K562 (cell line): ENCODE data around the gene ZFAND3. TPM values are rescaled to one million over a fixed set of nuclear protein-coding genes. Genes with fewer than 3 reads are reported as not detected.

Source experiments
- ATAC-seq: fragments of 200-7000 bp; cut with Tn5 transposase; 3 replicates; pipeline ENCODE4 v1.9.1; 2020; ENCODE audit warnings: moderate library complexity
- BruUV-seq: library from RNA; stranded (reverse); fragments of 400-500 nt; replicated peaks from 2 replicates; lab custom pipeline; 2021; lab: Mats Ljungman, UMichigan
- CTCF ChIA-PET: fragments of 300-600 bp; formaldehyde crosslinking; extraction: SDS; loops from one replicate; lab custom pipeline; 2021; ENCODE audit warnings: low intra/inter-chr PET ratio; lab: Yijun Ruan, JAX
- POLR2A ChIA-PET: fragments of 300-600, 350-650 bp; sonication (Branson Sonifier 250); formaldehyde crosslinking; extraction: SDS; loops from one replicate; lab custom pipeline; 2021; ENCODE audit warnings: antibody characterized with exemption, inconsistent platforms; lab: Yijun Ruan, JAX
- DNase-seq, 4 experiments: peaks; one replicate each; pipeline versions ENCODE4 v3.0.0 to v3.0.0-alpha.2; 2011 to 2018; ENCODE audit warnings: low spot score in 3 of 4, mixed read lengths in 3 of 4; ENCODE audit errors: extremely low read depth in 1 of 4
- FAIRE-seq: peaks from 2 replicates; lab custom pipeline; 2011; peaks lifted over from hg19 to GRCh38; lab: Jason Lieb, UNC
- H2AFZ ChIP-seq: 2 replicates; pipeline ENCODE4 v1.6.0; 2011; ENCODE audit warnings: low read depth, low read length, control low read depth, inconsistent platforms
- H3K27ac ChIP-seq: fragments of 200-600 bp; 3 replicates; pipeline ENCODE4 v1.8.0; 2011; ENCODE audit warnings: low read depth, mild to moderate bottlenecking, control low read depth, inconsistent platforms, low read length, moderate library complexity, mixed read lengths; ENCODE audit errors: extremely low read depth
- H3K27me3 ChIP-seq, 2 experiments: fragments of 300-600 bp in 1 of 2; 2 replicates in 1 of 2; 3 replicates in 1 of 2; pipeline versions ENCODE4 v1.6.0 to v1.8.0; 2011; ENCODE audit warnings: inconsistent platforms in 2 of 2, low read length in 2 of 2, mild to moderate bottlenecking in 1 of 2, mixed read lengths in 1 of 2, moderate library complexity in 1 of 2; ENCODE audit not compliant: control insufficient read depth in 2 of 2, insufficient read depth in 2 of 2
- H3K36me3 ChIP-seq: fragments of 300-600 bp; 3 replicates; pipeline ENCODE4 v1.8.0; 2011; ENCODE audit warnings: mild to moderate bottlenecking, low read length, inconsistent platforms; ENCODE audit not compliant: control insufficient read depth, insufficient read depth
- H3K4me1 ChIP-seq, 2 experiments: fragments of 200-600 bp in 1 of 2; replicated peaks in 1 of 2; 2 replicates in 1 of 2; 3 replicates in 1 of 2; pipeline versions ENCODE4 v1.5.1 to v1.8.0; 2011; ENCODE audit warnings: inconsistent platforms in 2 of 2, low read length in 2 of 2, mild to moderate bottlenecking in 1 of 2, mixed read lengths in 1 of 2, moderate library complexity in 1 of 2; ENCODE audit not compliant: control insufficient read depth in 2 of 2, insufficient read depth in 2 of 2
- H3K4me2 ChIP-seq: 2 replicates; pipeline ENCODE4 v1.6.1; 2011; ENCODE audit warnings: low read length, control low read depth, inconsistent platforms, mixed read lengths; ENCODE audit not compliant: insufficient read depth
- H3K4me3 ChIP-seq: fragments of 200-600 bp; sonication (generic), shearing (Covaris generic); 2 replicates; pipeline ENCODE4 v1.5.1; 2016; ENCODE audit warnings: control low read depth, inconsistent platforms
- H3K79me2 ChIP-seq: fragments of 200-600 bp; 3 replicates; pipeline ENCODE4 v1.8.0; 2011; ENCODE audit warnings: low read length, inconsistent platforms; ENCODE audit not compliant: control insufficient read depth, insufficient read depth
- H3K9ac ChIP-seq, 2 experiments: 2 replicates each; pipeline versions ENCODE4 v1.6.0 to v1.6.1; 2011; ENCODE audit warnings: low read depth in 2 of 2, low read length in 2 of 2, control low read depth in 1 of 2, inconsistent platforms in 1 of 2, mild to moderate bottlenecking in 1 of 2, mixed read lengths in 1 of 2; ENCODE audit not compliant: insufficient read depth in 1 of 2
- H3K9me1 ChIP-seq: one replicate; pipeline ENCODE4 v1.6.0; 2011; ENCODE audit warnings: inconsistent platforms, mild to moderate bottlenecking, low read length, moderate library complexity; ENCODE audit not compliant: control insufficient read depth, insufficient read depth
- H3K9me3 ChIP-seq: replicated peaks from 2 replicates; pipeline ENCODE4 v1.5.1; 2011; ENCODE audit warnings: low read depth, low read length, inconsistent platforms; ENCODE audit not compliant: control insufficient read depth, insufficient read depth
- H4K20me1 ChIP-seq: replicated peaks from 2 replicates; pipeline ENCODE4 v1.6.1; 2011; ENCODE audit warnings: low read length, inconsistent platforms, mixed read lengths; ENCODE audit not compliant: control insufficient read depth, insufficient read depth
- CUX1 ChIP-seq: fragments of 200-800 bp; sonication (Bioruptor generic); IDR thresholded peaks from 2 replicates; pipeline ENCODE4 v1.6.1; 2016; ENCODE audit warnings: missing genetic modification characterization, missing compliant biosample characterization
- DMBX1 ChIP-seq: fragments of 250-450 bp; sonication (Bioruptor Pico); IDR thresholded peaks from 2 replicates; pipeline ENCODE4 v1.8.0; 2022; ENCODE audit warnings: inconsistent platforms, mild to moderate bottlenecking, moderate library complexity, borderline replicate concordance
- SP2 ChIP-seq: IDR thresholded peaks from 2 replicates; pipeline ENCODE4 v1.6.1; 2011; ENCODE audit warnings: mild to moderate bottlenecking, low read depth, low read length, moderate library complexity; ENCODE audit not compliant: poor library complexity, severe bottlenecking; ENCODE audit errors: extremely low read depth
- ZNF134 ChIP-seq: fragments of 250-450 bp; sonication (Bioruptor Pico); conservative IDR thresholded peaks from 2 replicates; pipeline ENCODE4 v1.4.0; 2020
- ZNF407 ChIP-seq: fragments of 450-650 bp; IDR thresholded peaks from 2 replicates; pipeline ENCODE4 v1.6.1; 2016; ENCODE audit warnings: low read depth
- WGBS: fragments of 100-300 bp; shearing (Covaris generic); methylation state at CpG from one replicate; pipeline ENCODE4 v1.1.6; 2016; ENCODE audit warnings: low coverage, mixed read lengths; ENCODE audit not compliant: insufficient coverage; ENCODE audit errors: missing lambda C conversion rate; 5-methylcytosine and 5-hydroxymethylcytosine counted together
- in situ Hi-C: fragments of 300-500 bp; cut with MboI; formaldehyde crosslinking; loops from 4 replicates; pipeline ENCODE4 v1.15.0; 2018; ENCODE audit warnings: inconsistent platforms, mixed read lengths
- intact Hi-C: fragments of 100-400 bp; cut with micrococcal nuclease; formaldehyde crosslinking; loops from 2 replicates; pipeline ENCODE4 v1.14.2; 2022
- polyA plus RNA-seq, 8 experiments: library from polyadenylated mRNA; depleted of rRNA in 4 of 8; stranded (reverse) in 5 of 8; unstranded in 3 of 8; fragments of >200 nt; fragmentation: Nextera tagmentation in 2 of 8; fragmentation: Illumina TruSeq in 1 of 8; extraction: Ambion mirVana in 2 of 8; extraction: Trizol in 1 of 8; gene quantifications; 2 replicates each; pipeline versions ENCODE4 v1.2.1 to v1.2.3, GENCODE V29; 2011 to 2014; ENCODE audit warnings: inconsistent platforms in 1 of 8, missing spikeins in 1 of 8
- total RNA-seq, 7 experiments: library from RNA; depleted of rRNA in 6 of 7; stranded (reverse); fragments of >200 nt in 6 of 7; fragmentation: Illumina TruSeq in 2 of 7; extraction: Trizol in 2 of 7; gene quantifications; 2 replicates each; pipeline versions ENCODE4 v1.2.1 to v1.2.3, GENCODE V29; 2011 to 2021; ENCODE audit warnings: low replicate concordance in 1 of 7

Gene ZFAND3
- total and polyA plus RNA-seq, 9 of the 15 experiments (the other 6 are each of a cell fraction or from before 2014, with no cell fraction given): 0.81 to 26.6 (median 11.8) TPM

GRCh38 chr6:37779902-37780628, 39.5 kb upstream of the ZFAND3 start:
- Histone ChIP-seq H3K79me2 (no peaks in the 10 kb centered on the region), H3K4me1 (peaks cover 4 to 9% of the 10 kb centered on the region in 2 experiments; a peak in 1 of 5 replicates), H4K20me1 (peaks cover under 1% of the 10 kb centered on the region), H3K4me2 (no peak overlapping the region), H3K9me1 (no peaks in the 10 kb centered on the region), H3K9ac (no peak overlapping the region), H3K36me3 (no peaks in the 10 kb centered on the region), H3K27me3 (peaks cover 38 to 82% of the 10 kb centered on the region in 2 experiments), H3K9me3 (no peaks in the 10 kb centered on the region), H3K4me3 (no peak overlapping the region), H3K27ac (no peak overlapping the region), H2AFZ (no peak overlapping the region)
- under 1% methylated on average over 7 of the region's 7 CpGs for WGBS
- POLR2A ChIA-PET: interaction anchor here (0.9 to 2.2 kb wide), 4 partner anchors 9 to 25 kb away, joined by 3 to 7 read pairs (median 4); no protein-coding TSS in a partner anchor
- CTCF ChIA-PET: interaction anchor here (0.6 kb wide), 1 partner anchor 876 kb away, joined by 4 read pairs; no protein-coding TSS in a partner anchor
- no peak for ATAC-seq
- intact Hi-C loops (no loop called here), in situ Hi-C loops (no loop called here)
- DNase-seq: no peak
- BruUV-seq: no TSS peak
- no peak for FAIRE-seq
- TF ChIP-seq ZNF407 (no peak), ZNF134 (CRISPR knock-in tag) (no peak), DMBX1 (no peak), CUX1 (CRISPR knock-in tag) (no peak), SP2 (no peak)
